Caco-2 (cell line): ENCODE results near the gene ACAD10. TPM values are rescaled to one million over a fixed set of nuclear protein-coding genes. Genes with fewer than 3 reads are reported as not detected.

Experiments
- BruUV-seq: library from RNA; stranded (reverse); fragments of 400-500 nt; replicated peaks from 2 replicates; lab custom pipeline; 2021; lab: Mats Ljungman, UMichigan
- CTCF ChIA-PET: fragments of 300-600 bp; sonication (Branson Sonifier 250); formaldehyde crosslinking; loops from one replicate; lab custom pipeline; 2022; ENCODE audit warnings: antibody characterized with exemption; lab: Charles Lee
- POLR2A ChIA-PET: fragments of 300-600 bp; sonication (Branson Sonifier 250); formaldehyde crosslinking; loops from one replicate; lab custom pipeline; 2022; ENCODE audit warnings: antibody characterized with exemption; lab: Charles Lee
- DNase-seq, 2 experiments: peaks; one replicate each; pipeline versions ENCODE4 v3.0.0 to v3.0.0-alpha.2; 2020 to 2022
- H3K27me3 ChIP-seq: replicated peaks from 2 replicates; pipeline ENCODE4 v1.6.0; 2011; ENCODE audit warnings: low read length; ENCODE audit not compliant: control insufficient read depth, insufficient read depth
- H3K36me3 ChIP-seq: 2 replicates; pipeline ENCODE4 v1.5.1; 2011; ENCODE audit warnings: low read length; ENCODE audit not compliant: control insufficient read depth, insufficient read depth
- H3K4me1 ChIP-seq: fragments of 250-450 bp; sonication (Bioruptor Pico); 2 replicates; pipeline ENCODE4 v1.5.1; 2020; ENCODE audit warnings: mild to moderate bottlenecking
- H3K4me3 ChIP-seq: 2 replicates; pipeline ENCODE4 v1.5.1; 2011; ENCODE audit warnings: low read depth, mild to moderate bottlenecking, control low read depth, low read length
- H3K9me3 ChIP-seq: fragments of 250-450 bp; sonication (Bioruptor Pico); 2 replicates; pipeline ENCODE4 v1.5.1; 2020; ENCODE audit warnings: mild to moderate bottlenecking, moderate library complexity
- H3K27ac Mint-ChIP-seq: one replicate; pipeline ENCODE4 v1.8.0; 2022; ENCODE audit warnings: mixed read lengths; ENCODE audit not compliant: unreplicated experiment
- H3K27me3 Mint-ChIP-seq: one replicate; pipeline ENCODE4 v1.8.0; 2022; ENCODE audit warnings: mixed read lengths; ENCODE audit not compliant: insufficient read depth, unreplicated experiment
- H3K36me3 Mint-ChIP-seq: one replicate; pipeline ENCODE4 v1.8.0; 2022; ENCODE audit warnings: mild to moderate bottlenecking, mixed read lengths; ENCODE audit not compliant: insufficient read depth, unreplicated experiment
- H3K4me1 Mint-ChIP-seq: one replicate; pipeline ENCODE4 v1.8.0; 2022; ENCODE audit warnings: low read depth, mixed read lengths; ENCODE audit not compliant: unreplicated experiment
- H3K4me3 Mint-ChIP-seq: one replicate; pipeline ENCODE4 v1.8.0; 2022; ENCODE audit warnings: mild to moderate bottlenecking, moderate library complexity, mixed read lengths; ENCODE audit not compliant: unreplicated experiment
- H3K9me3 Mint-ChIP-seq: one replicate; pipeline ENCODE4 v1.8.0; 2022; ENCODE audit warnings: mixed read lengths; ENCODE audit not compliant: unreplicated experiment
- CTCF ChIP-seq, 2 experiments: fragments of 200-600 bp in 1 of 2; IDR thresholded peaks; 1 replicate in 1 of 2; 2 replicates in 1 of 2; pipeline versions ENCODE4 v1.5.1 to v1.8.0; 2011 to 2022; ENCODE audit warnings: antibody characterized with exemption in 1 of 2, control low read depth in 1 of 2, inconsistent platforms in 1 of 2, low read depth in 1 of 2, low read length in 1 of 2, mild to moderate bottlenecking in 1 of 2, moderate library complexity in 1 of 2; ENCODE audit not compliant: insufficient read depth in 1 of 2, severe bottlenecking in 1 of 2, unreplicated experiment in 1 of 2
- intact Hi-C: fragments of 100-400 bp; cut with micrococcal nuclease; formaldehyde crosslinking; loops from one replicate; pipeline ENCODE4 v1.10.0; 2022; ENCODE audit not compliant: unreplicated experiment
- total RNA-seq: library from RNA; stranded (reverse); gene quantifications from 2 replicates; pipeline ENCODE4 v1.2.3, GENCODE V29; 2022

The ACAD10 gene
- total RNA-seq, 1 experiment from 2014 or later = 19.0 TPM

GRCh38 chr12:111748151-111748672 is 62.4 kb downstream of the ACAD10 start:
- no TSS peak for BruUV-seq
- ChIA-PET POLR2A (no interaction called here), CTCF (no interaction called here)
- Histone ChIP-seq H3K27me3 (no peaks in the 10 kb centered on the region), H3K4me1 (no peaks in the 10 kb centered on the region), H3K9me3 (no peaks in the 10 kb centered on the region), H3K4me3 (no peak overlapping the region), H3K36me3 (0 out of 2 replicates have a peak, but pooled peaks cover 2% of the 10 kb centered on the region)
- no peak for DNase-seq
- Mint-ChIP-seq H3K36me3 (peaks cover 12% of the 10 kb centered on the region), H3K9me3 (no peaks in the 10 kb centered on the region), H3K27me3 (no peaks in the 10 kb centered on the region), H3K4me1 (no peaks in the 10 kb centered on the region), H3K4me3 (no peak overlapping the region), H3K27ac (no peak overlapping the region)
- no peak for TF ChIP-seq CTCF (IDR thresholded peaks at IDR 0.05; ENCODE audit: insufficient read depth in 1 of 2, low read depth in 1 of 2, low read length in 1 of 2, severe bottlenecking in 1 of 2, unreplicated experiment in 1 of 2)
- intact Hi-C loops = no loop called here

- Mint-ChIP-seq H3K27me3 (no peaks in the 10 kb centered on the region), H3K9me3 (no peaks in the 10 kb centered on the region), H3K27ac (no peak overlapping the region), H3K36me3 (peaks cover 12% of the 10 kb centered on the region), H3K4me3 (no peak overlapping the region), H3K4me1 (no peaks in the 10 kb centered on the region)
- Histone ChIP-seq H3K36me3 (0 out of 2 replicates have a peak, but pooled peaks cover 2% of the 10 kb centered on the region), H3K4me1 (no peaks in the 10 kb centered on the region), H3K4me3 (no peak overlapping the region), H3K9me3 (no peaks in the 10 kb centered on the region), H3K27me3 (no peaks in the 10 kb centered on the region)
- no TSS peak for BruUV-seq
- no peak for TF ChIP-seq CTCF (IDR thresholded peaks at IDR 0.05; ENCODE audit: insufficient read depth in 1 of 2, low read depth in 1 of 2, low read length in 1 of 2, severe bottlenecking in 1 of 2, unreplicated experiment in 1 of 2)
- ChIA-PET POLR2A (no interaction called here), CTCF (no interaction called here)
- DNase-seq = no peak
- intact Hi-C loops = no loop called here
Observed at GRCh38 chr12:111748867-111749266, 63.0 kb downstream of the ACAD10 start.

GRCh38 chr12:111749391-111749790 is 63.5 kb downstream of the ACAD10 start:
- intact Hi-C loops = no loop called here
- no peaks in the 10 kb centered on the region for H3K4me1 Mint-ChIP-seq
- CTCF ChIA-PET = no interaction called here
- H3K9me3 Mint-ChIP-seq = no peaks in the 10 kb centered on the region
- TF ChIP-seq CTCF (IDR thresholded peaks at IDR 0.05; ENCODE audit: insufficient read depth in 1 of 2, low read depth in 1 of 2, low read length in 1 of 2, severe bottlenecking in 1 of 2, unreplicated experiment in 1 of 2) = no peak
- no peak overlapping the region for H3K4me3 ChIP-seq
- no peak for DNase-seq
- no peaks in the 10 kb centered on the region for H3K27me3 ChIP-seq
- H3K4me3 Mint-ChIP-seq = no peak overlapping the region
- BruUV-seq = no TSS peak
- H3K9me3 ChIP-seq = no peaks in the 10 kb centered on the region
- 0 out of 2 replicates have a peak, but pooled peaks cover 2% of the 10 kb centered on the region for H3K36me3 ChIP-seq
- H3K27me3 Mint-ChIP-seq = no peaks in the 10 kb centered on the region
- peaks cover 12% of the 10 kb centered on the region for H3K36me3 Mint-ChIP-seq
- POLR2A ChIA-PET = no interaction called here
- no peaks in the 10 kb centered on the region for H3K4me1 ChIP-seq
- no peak overlapping the region for H3K27ac Mint-ChIP-seq
